ENCODE data around the gene STRIT1. TPM values are rescaled to one million over a fixed set of nuclear protein-coding genes. Genes with fewer than 3 reads are reported as not detected.

Gene STRIT1
- total RNA-seq, 1 experiment from 2014 or later: not detected

GRCh38 chr3:155325263-155325835, 31.9 kb upstream of the STRIT1 start:
- CTCF ChIA-PET: no interaction called here

DNA sequence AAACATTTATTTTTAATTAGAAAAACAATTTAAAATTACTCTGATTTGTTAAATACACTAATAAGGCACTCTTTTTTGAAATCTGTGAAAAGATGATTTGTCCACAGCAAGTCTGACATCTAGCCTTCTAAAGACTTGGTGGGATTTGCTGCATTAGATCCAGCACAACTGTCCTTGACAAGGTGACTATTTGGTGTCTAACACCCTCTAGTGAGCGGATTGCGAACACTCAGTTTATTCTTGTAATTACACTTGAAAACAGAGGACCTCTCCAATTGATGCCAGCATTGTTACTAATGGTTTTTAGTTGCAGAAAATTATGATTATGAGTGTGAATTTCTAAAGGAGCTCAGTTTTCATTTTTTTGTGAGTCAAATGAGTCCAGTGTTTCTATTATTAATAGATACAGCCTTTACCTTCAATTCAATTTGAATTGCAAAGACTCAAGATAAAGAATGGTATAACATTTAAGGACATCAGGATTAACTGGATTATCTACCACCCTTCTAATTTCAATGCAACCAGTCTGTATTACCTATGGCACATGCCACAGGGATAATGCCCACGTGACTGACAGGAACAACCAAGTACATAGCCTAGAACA, 29.7 kb upstream of the STRIT1 start:
- H3K36me3 ChIP-seq (ENCODE audit: low read depth, low read length): no peaks in the 10 kb centered on the region
- no peak overlapping the region for H2AFZ ChIP-seq (ENCODE audit: low read length)
- no peak overlapping the region for H3K9ac ChIP-seq (ENCODE audit: low read length)
- no peaks in the 10 kb centered on the region for H3K4me1 ChIP-seq (ENCODE audit: insufficient read depth, low read length)
- no peak overlapping the region for H3K27ac ChIP-seq (ENCODE audit: low read length)
- no peak overlapping the region for H3K4me3 ChIP-seq (ENCODE audit: low read length)
- H3K4me2 ChIP-seq (ENCODE audit: low read length): no peak overlapping the region
- TF ChIP-seq EZH2phosphoT487 (IDR thresholded peaks at IDR 0.05; ENCODE audit: borderline replicate concordance, low read length) (no peak), EZH2 (IDR thresholded peaks at IDR 0.05; ENCODE audit: low read length, unreplicated experiment) (no peak)
- TF ChIP-seq, protein P1, sequence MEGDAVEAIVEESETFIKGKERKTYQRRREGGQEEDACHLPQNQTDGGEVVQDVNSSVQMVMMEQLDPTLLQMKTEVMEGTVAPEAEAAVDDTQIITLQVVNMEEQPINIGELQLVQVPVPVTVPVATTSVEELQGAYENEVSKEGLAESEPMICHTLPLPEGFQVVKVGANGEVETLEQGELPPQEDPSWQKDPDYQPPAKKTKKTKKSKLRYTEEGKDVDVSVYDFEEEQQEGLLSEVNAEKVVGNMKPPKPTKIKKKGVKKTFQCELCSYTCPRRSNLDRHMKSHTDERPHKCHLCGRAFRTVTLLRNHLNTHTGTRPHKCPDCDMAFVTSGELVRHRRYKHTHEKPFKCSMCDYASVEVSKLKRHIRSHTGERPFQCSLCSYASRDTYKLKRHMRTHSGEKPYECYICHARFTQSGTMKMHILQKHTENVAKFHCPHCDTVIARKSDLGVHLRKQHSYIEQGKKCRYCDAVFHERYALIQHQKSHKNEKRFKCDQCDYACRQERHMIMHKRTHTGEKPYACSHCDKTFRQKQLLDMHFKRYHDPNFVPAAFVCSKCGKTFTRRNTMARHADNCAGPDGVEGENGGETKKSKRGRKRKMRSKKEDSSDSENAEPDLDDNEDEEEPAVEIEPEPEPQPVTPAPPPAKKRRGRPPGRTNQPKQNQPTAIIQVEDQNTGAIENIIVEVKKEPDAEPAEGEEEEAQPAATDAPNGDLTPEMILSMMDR (conservative IDR thresholded peaks at IDR 0.05; ENCODE audit: low read depth, low read length): peak; percentile 92
- H3K79me2 ChIP-seq (ENCODE audit: low read length): no peaks in the 10 kb centered on the region
- no TSS peak for BruUV-seq (replicated peaks)
- H3K27me3 ChIP-seq (ENCODE audit: low read length): no peaks in the 10 kb centered on the region
- CTCF ChIA-PET: no interaction called here
- ATAC-seq (peak; percentile 85), DNase-seq (peak; percentile 86)
- intact Hi-C loops (cut with micrococcal nuclease): loop anchor here (1.0 to 2.0 kb wide), 6 partner anchors 143 to 988 kb away; partner anchors contain the start of gene MME
- H3K9me3 ChIP-seq (ENCODE audit: low read length): no peaks in the 10 kb centered on the region
- H3K9me2 ChIP-seq (replicated peaks; ENCODE audit: low read length): no peaks in the 10 kb centered on the region
- POLR2A ChIA-PET (ENCODE audit: unreplicated experiment): no interaction called here
- no peaks in the 10 kb centered on the region for H3F3A ChIP-seq (ENCODE audit: low read length, unreplicated experiment)
- no peaks in the 10 kb centered on the region for H4K20me1 ChIP-seq (ENCODE audit: low read length)

More at GRCh38 chr3:155325263-155325835, 31.9 kb upstream of the STRIT1 start:
- DNase-seq (peak; percentile 19), ATAC-seq (no peak)
- H3K4me2 ChIP-seq (ENCODE audit: low read length): peak overlapping the region; percentile 37; the same call in 1 of the 2 replicates
- no peak overlapping the region for H3K27ac ChIP-seq (ENCODE audit: low read length)
- no peaks in the 10 kb centered on the region for H3K9me2 ChIP-seq (replicated peaks; ENCODE audit: low read length)
- POLR2A ChIA-PET (ENCODE audit: unreplicated experiment): no interaction called here
- intact Hi-C loops (cut with micrococcal nuclease): no loop called here
- no peaks in the 10 kb centered on the region for H4K20me1 ChIP-seq (ENCODE audit: low read length)
- H3F3A ChIP-seq (ENCODE audit: low read length, unreplicated experiment): no peaks in the 10 kb centered on the region
- TF ChIP-seq EZH2 (IDR thresholded peaks at IDR 0.05; ENCODE audit: low read length, unreplicated experiment) (no peak), EZH2phosphoT487 (IDR thresholded peaks at IDR 0.05; ENCODE audit: borderline replicate concordance, low read length) (no peak)
- TF ChIP-seq, protein P1 (conservative IDR thresholded peaks at IDR 0.05; ENCODE audit: low read depth, low read length): peak; percentile 57
- no peaks in the 10 kb centered on the region for H3K4me1 ChIP-seq (ENCODE audit: insufficient read depth, low read length)
- no TSS peak for BruUV-seq (replicated peaks)
- no peak overlapping the region for H3K4me3 ChIP-seq (ENCODE audit: low read length)
- H3K36me3 ChIP-seq (ENCODE audit: low read depth, low read length): no peaks in the 10 kb centered on the region
- H3K9me3 ChIP-seq (ENCODE audit: low read length): no peaks in the 10 kb centered on the region
- H3K79me2 ChIP-seq (ENCODE audit: low read length): no peaks in the 10 kb centered on the region
- H2AFZ ChIP-seq (ENCODE audit: low read length): peak overlapping the region; percentile 71
- H3K27me3 ChIP-seq (ENCODE audit: low read length): no peaks in the 10 kb centered on the region
- H3K9ac ChIP-seq (ENCODE audit: low read length): no peak overlapping the region

DNA sequence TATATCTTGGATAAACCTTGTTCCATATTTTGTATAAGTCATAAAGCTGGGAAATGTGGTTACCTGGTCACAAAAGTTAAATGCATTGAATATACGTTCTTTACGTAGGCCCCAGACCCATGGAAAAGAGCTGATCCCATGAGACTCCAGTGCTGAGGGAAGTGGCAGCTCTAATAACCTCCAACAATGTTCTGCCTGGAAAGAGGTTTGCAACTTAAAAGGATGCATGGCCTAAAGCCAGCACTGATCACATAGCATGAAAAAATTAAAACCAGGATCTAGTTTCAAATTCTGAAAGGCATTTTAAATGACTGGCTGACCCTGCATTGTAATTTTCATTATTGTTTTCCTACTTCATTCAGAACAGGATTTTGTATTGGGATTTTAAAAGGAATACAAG, 27.9 kb upstream of the STRIT1 start:
- POLR2A ChIA-PET (ENCODE audit: unreplicated experiment): no interaction called here
- H3K27ac ChIP-seq (ENCODE audit: low read length): no peak overlapping the region

More for the DNA sequence above, 27.9 kb upstream of the STRIT1 start:
- TF ChIP-seq EZH2phosphoT487 (IDR thresholded peaks at IDR 0.05; ENCODE audit: borderline replicate concordance, low read length): no peak
- TF ChIP-seq, protein P1 (conservative IDR thresholded peaks at IDR 0.05; ENCODE audit: low read depth, low read length): no peak
- no peak for TF ChIP-seq EZH2 (IDR thresholded peaks at IDR 0.05; ENCODE audit: low read length, unreplicated experiment)
- Histone ChIP-seq H3K79me2 (ENCODE audit: low read length) (no peaks in the 10 kb centered on the region), H3K4me3 (ENCODE audit: low read length) (no peak overlapping the region), H4K20me1 (ENCODE audit: low read length) (no peaks in the 10 kb centered on the region), H3K9ac (ENCODE audit: low read length) (no peak overlapping the region), H3K4me2 (ENCODE audit: low read length) (no peak overlapping the region), H3K9me2 (replicated peaks; ENCODE audit: low read length) (no peaks in the 10 kb centered on the region), H3K36me3 (ENCODE audit: low read depth, low read length) (no peaks in the 10 kb centered on the region), H3F3A (ENCODE audit: low read length, unreplicated experiment) (no peaks in the 10 kb centered on the region), H3K9me3 (ENCODE audit: low read length) (no peaks in the 10 kb centered on the region), H2AFZ (ENCODE audit: low read length) (no peak overlapping the region), H3K4me1 (ENCODE audit: insufficient read depth, low read length) (no peaks in the 10 kb centered on the region), H3K27me3 (ENCODE audit: low read length) (no peaks in the 10 kb centered on the region)
- CTCF ChIA-PET: interaction anchor here (0.6 kb wide), 1 partner anchor 61 kb away, joined by 4 read pairs; no protein-coding TSS in a partner anchor
- ATAC-seq: no peak
- no peak for DNase-seq
- no TSS peak for BruUV-seq (replicated peaks)
- intact Hi-C loops (cut with micrococcal nuclease): no loop called here
